ENCODE measurements around the gene TMEM121B. TPM values are rescaled to one million over a fixed set of nuclear protein-coding genes. Genes with fewer than 3 reads are reported as not detected.

TMEM121B gene
- total RNA-seq, 4 donors from 2014 or later, result 0.12 to 0.57 (median 0.20) TPM

- Histone ChIP-seq H3K9me3 (no peaks in the 10 kb centered on the region), H3K27ac (no peak overlapping the region), H3K4me3 (no peak overlapping the region), H3K27me3 (no peaks in the 10 kb centered on the region), H3K4me1 (peaks cover 0 to 28% (median 19%) of the 10 kb centered on the region in 3 donors), H3K36me3 (no peaks in the 10 kb centered on the region)
- TF ChIP-seq POLR2A (IDR thresholded peaks at IDR 0.05) (no peak), CTCF (IDR thresholded peaks at IDR 0.05) (no peak)
- DNase-seq, result no peak
- WGBS, 2 donors, result 80 to 97% methylated on average over 2 to 3 of the region's 3 CpGs
- intact Hi-C loops (cut with DNase I), result loop anchor here (10.0 kb wide), 1 partner anchor 77 kb away; the partner anchor contains the start of gene IL17RA
These were observed 40.8 kb upstream of the TMEM121B start for GRCh38 chr22:17161991-17162390.

- DNase-seq, result no peak
- peak overlapping the region; percentile 80 to 99 (median 87) for H3K4me3 ChIP-seq
- TF ChIP-seq CTCF (IDR thresholded peaks at IDR 0.05) (peak in 1 of 6 experiments; percentile 11), POLR2A (IDR thresholded peaks at IDR 0.05) (no peak)
- H3K27ac ChIP-seq, result peak overlapping the region; percentile 89 to 96 (median 95)
- H3K36me3 ChIP-seq, result no peaks in the 10 kb centered on the region
- H3K4me1 ChIP-seq, result peaks cover 0 to 52% (median 26%) of the 10 kb centered on the region in 3 donors
- 0 to 22% methylated on average over 6 to 8 of the region's 35 CpGs for WGBS, 2 donors
- no peaks in the 10 kb centered on the region for H3K27me3 ChIP-seq
- H3K9me3 ChIP-seq, result no peaks in the 10 kb centered on the region
- intact Hi-C loops (cut with DNase I), result no loop called here
These were observed 38.4 kb upstream of the TMEM121B start for GRCh38 chr22:17159504-17159951.

- intact Hi-C loops (cut with DNase I), result no loop called here
- Histone ChIP-seq H3K27ac (peak within 1 kb of the TSS; percentile 89 to 96 (median 95)), H3K36me3 (no peaks in the 10 kb centered on the region), H3K4me3 (peak within 1 kb of the TSS; percentile 80 to 99 (median 87)), H3K4me1 (peaks cover 0 to 53% (median 26%) of the 10 kb centered on the region in 3 donors), H3K27me3 (no peaks in the 10 kb centered on the region), H3K9me3 (no peaks in the 10 kb centered on the region)
- DNase-seq, result peak; percentile 44
- 0% methylated on average over 3 to 14 of the region's 114 CpGs for WGBS, 2 donors
- no peak for TF ChIP-seq CTCF (IDR thresholded peaks at IDR 0.05)
- TF ChIP-seq POLR2A (IDR thresholded peaks at IDR 0.05), result peak in 2 of 4 donors; percentile 38 to 56
These were observed 37.7 kb upstream of the TMEM121B start, which contains the start of gene HDHD5 for GRCh38 chr22:17158568-17159503. HDHD5 (minus strand) TSS chr22:17159277; CDS start chr22:17159251, 26 bp downstream.

GRCh38 chr22:17158176-17158567 lies 37.0 kb upstream of the TMEM121B start:
- no peak for DNase-seq
- WGBS, 2 donors, result 37 to 46% methylated on average over 17 of the region's 17 CpGs
- no peaks in the 10 kb centered on the region for H3K9me3 ChIP-seq
- TF ChIP-seq POLR2A (IDR thresholded peaks at IDR 0.05), result no peak
- TF ChIP-seq CTCF (IDR thresholded peaks at IDR 0.05), result no peak
- intact Hi-C loops (cut with DNase I), result no loop called here
- peak overlapping the region; percentile 89 to 96 (median 95) for H3K27ac ChIP-seq
- peak overlapping the region; percentile 80 to 99 (median 87) for H3K4me3 ChIP-seq
- H3K36me3 ChIP-seq, result no peaks in the 10 kb centered on the region
- peaks cover 0 to 59% (median 26%) of the 10 kb centered on the region in 3 donors for H3K4me1 ChIP-seq
- H3K27me3 ChIP-seq, result no peaks in the 10 kb centered on the region

GRCh38 chr22:17157714-17158113 lies 36.6 kb upstream of the TMEM121B start:
- 83 to 85% methylated on average over 3 of the region's 3 CpGs for WGBS, 2 donors
- Histone ChIP-seq H3K4me1 (peaks cover 0 to 64% (median 26%) of the 10 kb centered on the region in 3 donors), H3K27ac (peak overlapping the region in 2 of 4 donors; percentile 96), H3K4me3 (peak overlapping the region; percentile 80 to 99 (median 87)), H3K27me3 (no peaks in the 10 kb centered on the region), H3K36me3 (no peaks in the 10 kb centered on the region), H3K9me3 (no peaks in the 10 kb centered on the region)
- intact Hi-C loops (cut with DNase I), result no loop called here
- DNase-seq, result no peak
- no peak for TF ChIP-seq POLR2A (IDR thresholded peaks at IDR 0.05)
